Measurements from ENCODE around the gene PLEKHG4. TPM values are rescaled to one million over a fixed set of nuclear protein-coding genes. Genes with fewer than 3 reads are reported as not detected.
A peak's percentile ranks its signal among the peaks of the same experiment; 100 is the strongest.

PLEKHG4 gene
- polyA plus RNA-seq, 1 of the 3 experiments (the other 2 are of a cell fraction) = 65.5 TPM

DNA sequence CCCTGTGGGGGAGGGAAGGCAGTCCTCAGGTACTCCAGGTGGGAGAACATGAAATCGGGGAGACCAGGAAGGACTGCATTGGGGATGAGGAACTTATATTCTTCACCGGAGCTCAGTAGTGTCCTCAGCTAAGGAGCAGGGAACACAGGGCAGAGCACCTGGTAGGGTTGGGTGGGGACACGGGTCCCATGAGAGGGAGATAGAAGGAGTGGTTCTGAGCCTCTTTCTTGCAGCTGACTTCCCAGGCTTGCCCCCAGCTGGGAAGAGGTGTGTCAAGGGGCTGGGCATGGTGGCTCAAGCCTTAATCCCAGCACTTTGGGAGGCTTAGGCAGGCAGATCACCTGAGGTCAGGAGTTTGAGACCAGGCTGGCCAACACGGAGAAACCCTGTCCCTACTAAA is 34.1 kb upstream of the PLEKHG4 start:
- CTCF ChIA-PET = interaction anchor here (1.1 to 4.5 kb wide), 4 partner anchors 33 to 291 kb away, joined by 3 to 21 read pairs (median 4); partner anchors contain the start of gene PLEKHG4
- WGBS (ENCODE audit: low lambda C conversion rate) = 87% methylated on average over 4 of the region's 4 CpGs
- Histone ChIP-seq H3K4me3 (ENCODE audit: low read depth in 2 of 2, low read length in 1 of 2) (peak overlapping the region in 1 of 2 experiments; percentile 92; a peak in 2 of 4 replicates), H3K9me2 (no peaks in the 10 kb centered on the region), H2AFZ (ENCODE audit: low read depth) (no peak overlapping the region), H3F3A (replicated peaks; ENCODE audit: insufficient read depth) (peaks cover 47% of the 10 kb centered on the region), H3K36me3 (replicated peaks in 1 of 2; ENCODE audit: control insufficient read depth in 1 of 2, insufficient read depth in 2 of 2, low read length in 1 of 2) (peaks cover 0 to 5% of the 10 kb centered on the region in 2 experiments), H3K4me1 (ENCODE audit: control insufficient read depth in 1 of 2, insufficient read depth in 2 of 2, low read depth in 1 of 2, low read length in 1 of 2) (peaks cover 52 to 64% of the 10 kb centered on the region in 2 experiments), H3K79me2 (ENCODE audit: insufficient read depth) (peaks cover 55% of the 10 kb centered on the region), H3K9me3 (no peaks in the 10 kb centered on the region), H3K9ac (peak overlapping the region; percentile 88; the same call in 1 of the 2 replicates), H4K20me1 (ENCODE audit: insufficient read depth) (no peaks in the 10 kb centered on the region), H3K27me3 (ENCODE audit: insufficient read depth) (no peaks in the 10 kb centered on the region), H3K27ac (ENCODE audit: low read depth in 2 of 2, low read length in 1 of 2) (peak overlapping the region; percentile 61 to 96), H3K4me2 (peak overlapping the region; percentile 98)
- DNase-seq = no peak
- POLR2A ChIA-PET = interaction anchor here (4.0 kb wide), 1 partner anchor 19 kb away, joined by 14 read pairs; the partner anchor contains the start of gene TMEM208
- TF ChIP-seq CHD2 (IDR thresholded peaks at IDR 0.05; ENCODE audit: low read length, partially characterized antibody) = no peak
- no peak for TF ChIP-seq FOSL2 (IDR thresholded peaks at IDR 0.05; ENCODE audit: borderline replicate concordance, low read depth)
- TF ChIP-seq NFIC (IDR thresholded peaks at IDR 0.05; ENCODE audit: borderline replicate concordance) = no peak
- TF ChIP-seq SMC3 (IDR thresholded peaks at IDR 0.05; ENCODE audit: low read depth, low read length) = no peak
- no peak for TF ChIP-seq MEF2A (IDR thresholded peaks at IDR 0.05; ENCODE audit: borderline replicate concordance, low read depth)
- TF ChIP-seq RXRA (IDR thresholded peaks at IDR 0.05; ENCODE audit: borderline replicate concordance, low read depth) = no peak
- TF ChIP-seq USF2 (IDR thresholded peaks at IDR 0.05; ENCODE audit: borderline replicate concordance, low read depth, low read length) = no peak
- no peak for TF ChIP-seq RAD21 (IDR thresholded peaks at IDR 0.05; ENCODE audit: low read length)
- TF ChIP-seq, protein P1, sequence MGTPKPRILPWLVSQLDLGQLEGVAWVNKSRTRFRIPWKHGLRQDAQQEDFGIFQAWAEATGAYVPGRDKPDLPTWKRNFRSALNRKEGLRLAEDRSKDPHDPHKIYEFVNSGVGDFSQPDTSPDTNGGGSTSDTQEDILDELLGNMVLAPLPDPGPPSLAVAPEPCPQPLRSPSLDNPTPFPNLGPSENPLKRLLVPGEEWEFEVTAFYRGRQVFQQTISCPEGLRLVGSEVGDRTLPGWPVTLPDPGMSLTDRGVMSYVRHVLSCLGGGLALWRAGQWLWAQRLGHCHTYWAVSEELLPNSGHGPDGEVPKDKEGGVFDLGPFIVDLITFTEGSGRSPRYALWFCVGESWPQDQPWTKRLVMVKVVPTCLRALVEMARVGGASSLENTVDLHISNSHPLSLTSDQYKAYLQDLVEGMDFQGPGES (IDR thresholded peaks at IDR 0.05; ENCODE audit: low read depth, low read length) = no peak

- H4K20me1 ChIP-seq (ENCODE audit: insufficient read depth) = no peaks in the 10 kb centered on the region
- H3K27ac ChIP-seq (ENCODE audit: low read depth in 2 of 2, low read length in 1 of 2) = peak overlapping the region; percentile 96
- H3K9me3 ChIP-seq = no peaks in the 10 kb centered on the region
- ChIA-PET CTCF (interaction anchor here (0.9 to 4.5 kb wide), 9 partner anchors 11 to 292 kb away, joined by 3 to 21 read pairs (median 5); partner anchors contain the start of genes PLEKHG4 and TMEM208), POLR2A (interaction anchor here (0.6 to 4.0 kb wide), 2 partner anchors 19 to 66 kb away, joined by 4 to 14 read pairs; partner anchors contain the start of gene TMEM208)
- peak overlapping the region; percentile 45; the same call in 1 of the 2 replicates for H2AFZ ChIP-seq (ENCODE audit: low read depth)
- no peaks in the 10 kb centered on the region for H3K27me3 ChIP-seq (ENCODE audit: insufficient read depth)
- peak overlapping the region; percentile 98 for H3K4me2 ChIP-seq
- peaks cover 50% of the 10 kb centered on the region for H3K79me2 ChIP-seq (ENCODE audit: insufficient read depth)
- H3K9me2 ChIP-seq = no peaks in the 10 kb centered on the region
- no peak for DNase-seq
- peaks cover 49% of the 10 kb centered on the region for H3F3A ChIP-seq (replicated peaks; ENCODE audit: insufficient read depth)
- peaks cover 51 to 59% of the 10 kb centered on the region in 2 experiments for H3K4me1 ChIP-seq (ENCODE audit: control insufficient read depth in 1 of 2, insufficient read depth in 2 of 2, low read depth in 1 of 2, low read length in 1 of 2)
- TF ChIP-seq, protein P2, sequence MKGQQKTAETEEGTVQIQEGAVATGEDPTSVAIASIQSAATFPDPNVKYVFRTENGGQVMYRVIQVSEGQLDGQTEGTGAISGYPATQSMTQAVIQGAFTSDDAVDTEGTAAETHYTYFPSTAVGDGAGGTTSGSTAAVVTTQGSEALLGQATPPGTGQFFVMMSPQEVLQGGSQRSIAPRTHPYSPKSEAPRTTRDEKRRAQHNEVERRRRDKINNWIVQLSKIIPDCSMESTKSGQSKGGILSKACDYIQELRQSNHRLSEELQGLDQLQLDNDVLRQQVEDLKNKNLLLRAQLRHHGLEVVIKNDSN (IDR thresholded peaks at IDR 0.05; ENCODE audit: borderline replicate concordance, low read depth) = no peak
- TF ChIP-seq USF2 (IDR thresholded peaks at IDR 0.05; ENCODE audit: borderline replicate concordance, low read depth, low read length) (peak; percentile 50; the same call in 1 of the 2 replicates), TEAD4 (IDR thresholded peaks at IDR 0.05; ENCODE audit: borderline replicate concordance, insufficient read depth) (no peak), FOXJ3 (CRISPR knock-in tag; IDR thresholded peaks at IDR 0.05) (no peak), TAF1 (IDR thresholded peaks at IDR 0.05; ENCODE audit: borderline replicate concordance, low read depth, low read length) (no peak), MXI1 (IDR thresholded peaks at IDR 0.05; ENCODE audit: low read depth, low read length) (peak; percentile 77), CHD2 (IDR thresholded peaks at IDR 0.05; ENCODE audit: low read length, partially characterized antibody) (peak; percentile 7), EP300 (IDR thresholded peaks at IDR 0.05; ENCODE audit: borderline replicate concordance in 1 of 2, low read depth in 1 of 2, low read length in 1 of 2) (no peak)
- H3K36me3 ChIP-seq (replicated peaks in 1 of 2; ENCODE audit: control insufficient read depth in 1 of 2, insufficient read depth in 2 of 2, low read length in 1 of 2) = peaks cover 0 to 5% of the 10 kb centered on the region in 2 experiments
- H3K9ac ChIP-seq = peak overlapping the region; percentile 88
- H3K4me3 ChIP-seq (ENCODE audit: low read depth in 2 of 2, low read length in 1 of 2) = peak overlapping the region; percentile 92 to 95
- WGBS (ENCODE audit: low lambda C conversion rate) = 48% methylated on average over 4 of the region's 8 CpGs
Observed at GRCh38 chr16:67245674-67246080, 33.7 kb upstream of the PLEKHG4 start.

Measured in SK-N-SH (cell line).